Epithelial cell of esophagus (primary cell): ENCODE data around the gene ATP6V0E1.
"Not testable (repeated sequence)": the region's sequence is repeated elsewhere in the genome, so short reads cannot be mapped to it uniquely, and the experiment has no call there.

Source experiments
- DNase-seq: peaks from one replicate; pipeline ENCODE4 v3.0.0; 2010; ENCODE audit warnings: low read depth
- H3K4me3 ChIP-seq: 2 replicates; pipeline ENCODE4 v1.5.1; 2011; ENCODE audit warnings: mild to moderate bottlenecking, low read length, control low read depth
- TF ChIP-seq, protein P1 (sequence below): IDR thresholded peaks from 2 replicates; pipeline ENCODE4 v1.5.1; 2011; ENCODE audit warnings: low read depth, mild to moderate bottlenecking, low read length, control low read depth, inconsistent platforms; ENCODE audit not compliant: insufficient read depth; ENCODE audit errors: missing control alignments

ATP6V0E1 gene

DNA sequence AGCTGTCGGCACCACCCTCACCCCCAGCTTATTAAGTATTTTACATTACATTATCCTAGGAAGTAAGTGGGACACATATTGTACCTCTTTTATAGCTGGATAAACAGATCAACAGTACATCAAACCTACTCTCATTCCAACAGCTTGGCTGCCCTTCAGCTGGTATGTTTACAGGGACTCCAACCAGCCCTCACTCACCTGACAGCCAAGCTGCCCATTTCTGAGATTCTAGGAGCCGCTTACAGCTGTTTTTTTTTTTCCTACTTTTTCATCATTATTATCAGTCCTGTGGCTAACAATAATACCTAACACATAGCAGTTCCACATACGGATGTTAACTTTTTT lies 59.2 kb downstream of the ATP6V0E1 start:
- TF ChIP-seq, protein P1, sequence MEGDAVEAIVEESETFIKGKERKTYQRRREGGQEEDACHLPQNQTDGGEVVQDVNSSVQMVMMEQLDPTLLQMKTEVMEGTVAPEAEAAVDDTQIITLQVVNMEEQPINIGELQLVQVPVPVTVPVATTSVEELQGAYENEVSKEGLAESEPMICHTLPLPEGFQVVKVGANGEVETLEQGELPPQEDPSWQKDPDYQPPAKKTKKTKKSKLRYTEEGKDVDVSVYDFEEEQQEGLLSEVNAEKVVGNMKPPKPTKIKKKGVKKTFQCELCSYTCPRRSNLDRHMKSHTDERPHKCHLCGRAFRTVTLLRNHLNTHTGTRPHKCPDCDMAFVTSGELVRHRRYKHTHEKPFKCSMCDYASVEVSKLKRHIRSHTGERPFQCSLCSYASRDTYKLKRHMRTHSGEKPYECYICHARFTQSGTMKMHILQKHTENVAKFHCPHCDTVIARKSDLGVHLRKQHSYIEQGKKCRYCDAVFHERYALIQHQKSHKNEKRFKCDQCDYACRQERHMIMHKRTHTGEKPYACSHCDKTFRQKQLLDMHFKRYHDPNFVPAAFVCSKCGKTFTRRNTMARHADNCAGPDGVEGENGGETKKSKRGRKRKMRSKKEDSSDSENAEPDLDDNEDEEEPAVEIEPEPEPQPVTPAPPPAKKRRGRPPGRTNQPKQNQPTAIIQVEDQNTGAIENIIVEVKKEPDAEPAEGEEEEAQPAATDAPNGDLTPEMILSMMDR: no peak
- no peak overlapping the region for H3K4me3 ChIP-seq
- no peak for DNase-seq

DNA sequence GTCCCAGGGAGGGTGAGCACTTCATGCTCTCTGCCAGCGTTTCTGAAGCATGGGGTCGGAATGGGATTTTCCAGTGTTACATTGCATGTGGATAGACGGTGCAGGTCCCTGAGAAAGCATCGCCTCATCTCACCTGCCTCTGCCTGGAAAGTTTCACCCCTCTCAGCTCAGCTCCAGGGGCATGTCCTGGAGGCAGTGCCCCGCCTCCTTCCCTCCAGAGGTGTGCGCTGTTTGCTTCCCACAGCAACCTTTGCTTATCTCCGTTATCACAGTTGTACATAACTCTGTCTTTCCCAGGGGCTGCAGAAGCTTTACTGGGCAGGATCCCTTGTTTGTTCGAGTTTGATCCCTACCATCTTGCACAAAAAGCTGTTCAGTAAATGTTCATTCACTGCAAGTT lies 61.9 kb downstream of the ATP6V0E1 start:
- TF ChIP-seq, protein P1: no peak
- DNase-seq: no peak
- H3K4me3 ChIP-seq: no peak overlapping the region

DNA sequence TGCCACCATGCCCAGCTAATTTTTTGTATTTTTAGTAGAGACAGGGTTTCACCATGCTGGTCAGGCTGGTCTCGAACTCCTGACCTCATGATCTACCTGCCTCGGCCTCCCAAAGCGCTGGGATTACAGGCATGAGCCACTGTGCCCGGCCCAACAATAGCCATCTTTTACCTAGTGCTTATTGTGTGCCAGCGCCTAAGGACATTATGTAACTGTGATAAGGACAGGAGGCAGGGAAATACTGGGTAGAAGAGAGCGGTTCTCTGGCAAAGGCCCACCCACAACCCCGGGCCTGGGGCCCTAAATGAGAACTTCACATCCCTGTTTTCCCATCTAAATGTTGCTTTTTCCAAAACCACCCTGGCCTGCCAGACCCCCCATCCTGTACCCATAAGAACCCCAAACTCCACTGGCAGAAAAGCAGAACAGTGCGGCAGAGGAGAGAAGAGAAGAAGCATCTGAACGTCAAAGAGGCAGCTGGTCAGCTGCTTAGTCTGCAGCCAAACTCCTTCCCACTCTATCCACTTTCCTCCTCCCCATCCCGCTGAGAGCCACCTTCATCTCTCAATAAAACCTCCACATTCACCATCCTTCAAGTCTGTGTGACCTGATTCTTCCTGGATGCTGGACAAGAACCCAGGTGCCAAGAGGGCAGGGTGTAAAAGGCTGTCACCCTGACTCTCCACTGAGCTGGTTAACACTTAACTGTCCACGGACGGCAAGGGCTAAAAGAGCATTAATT lies 63.7 kb downstream of the ATP6V0E1 start:
- not testable (repeated sequence) for H3K4me3 ChIP-seq, DNase-seq

DNA sequence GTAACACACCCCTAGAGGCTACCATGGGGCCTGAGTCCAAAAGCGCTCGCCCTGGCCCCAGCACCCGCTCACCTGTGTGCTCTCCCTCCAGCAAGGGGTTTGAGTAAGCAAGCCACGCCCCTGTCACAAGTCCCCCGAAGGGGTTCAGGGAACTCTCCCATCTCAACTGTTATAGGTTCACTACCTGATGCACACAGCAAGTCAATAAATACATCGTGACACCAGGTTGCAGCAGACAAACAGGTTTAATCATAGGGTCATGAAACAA lies 64.2 kb downstream of the ATP6V0E1 start:
- DNase-seq: no peak
- H3K4me3 ChIP-seq: no peak overlapping the region
- TF ChIP-seq, protein P1: no peak

DNA sequence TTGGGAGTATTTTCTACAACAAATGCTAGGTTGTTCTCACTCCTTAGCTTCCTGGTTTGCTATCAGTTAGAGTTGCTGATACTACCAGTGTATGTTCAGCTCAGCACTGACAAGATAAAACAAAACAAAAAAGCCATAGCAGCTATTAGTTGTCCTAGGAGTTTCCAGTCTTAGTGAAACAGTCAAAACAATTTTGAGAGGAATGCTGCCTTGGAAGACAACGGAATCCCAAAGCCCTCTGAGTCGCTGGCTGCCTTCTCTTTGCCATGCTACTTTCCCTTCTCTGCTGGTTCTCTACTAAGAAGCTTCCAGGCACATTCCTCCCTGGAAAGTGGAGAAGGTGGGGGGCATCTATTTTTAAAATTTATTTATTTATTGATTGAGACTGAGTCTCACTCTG lies 67.2 kb downstream of the ATP6V0E1 start:
- no peak for DNase-seq
- TF ChIP-seq, protein P1: no peak
- no peak overlapping the region for H3K4me3 ChIP-seq

DNA sequence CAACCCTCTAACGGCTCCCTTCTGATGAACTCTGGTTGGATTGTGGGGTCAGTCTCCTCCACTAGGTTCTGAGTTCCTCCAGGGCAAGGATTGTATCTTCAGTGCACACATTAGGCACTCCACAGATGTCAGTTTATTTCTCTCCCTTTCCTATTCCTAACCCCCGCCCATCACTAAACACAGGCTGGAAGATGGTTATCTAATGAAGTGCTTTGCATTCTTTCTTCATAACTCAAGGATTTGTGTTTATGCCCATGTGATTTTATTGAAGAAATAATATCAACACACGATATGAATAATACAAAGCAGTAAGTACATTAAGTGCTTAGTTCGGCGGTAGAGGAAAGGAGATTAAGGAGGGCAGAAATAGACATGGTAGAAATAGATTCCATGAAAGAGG lies 68.2 kb downstream of the ATP6V0E1 start:
- TF ChIP-seq, protein P1: no peak
- no peak for DNase-seq
- H3K4me3 ChIP-seq: no peak overlapping the region

DNA sequence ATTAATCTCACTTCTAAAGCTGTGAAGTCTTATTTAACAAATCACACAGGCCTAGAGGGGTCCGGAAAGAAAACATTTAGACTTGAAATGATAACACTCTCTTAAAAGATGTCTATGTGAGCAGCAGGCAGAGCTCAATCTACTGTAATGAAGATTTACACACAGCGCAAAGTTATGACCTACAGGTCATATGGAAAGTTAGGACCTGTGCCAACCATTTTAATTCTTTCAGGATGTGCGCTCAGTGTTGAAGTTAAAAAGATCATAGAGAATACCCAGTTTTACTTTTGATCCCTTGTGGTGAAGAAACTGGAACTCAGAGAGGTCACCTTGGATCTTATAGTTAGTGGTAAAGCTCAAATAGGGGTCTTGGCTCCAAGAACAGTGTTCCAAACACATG lies 69.5 kb downstream of the ATP6V0E1 start:
- TF ChIP-seq, protein P1: no peak
- no peak overlapping the region for H3K4me3 ChIP-seq
- no peak for DNase-seq
